Neutrophil (primary cell): Measurements from ENCODE around the gene OSBPL6.

ENCODE experiments used
- H3K27ac ChIP-seq: fragments of 200-600 bp; sonication (generic); 2 replicates; pipeline ENCODE4 v1.5.1; 2016; ENCODE audit warnings: mild to moderate bottlenecking, moderate library complexity
- H3K27me3 ChIP-seq: fragments of 200-600 bp; sonication (generic); 2 replicates; pipeline ENCODE4 v1.6.0; 2016; ENCODE audit warnings: mild to moderate bottlenecking
- H3K36me3 ChIP-seq: fragments of 200-600 bp; sonication (generic); 2 replicates; pipeline ENCODE4 v1.5.1; 2017
- H3K4me1 ChIP-seq, 2 experiments: fragments of 200-600 bp in 1 of 2; sonication (generic) in 1 of 2; 1 replicate in 1 of 2; 2 replicates in 1 of 2; pipeline versions ENCODE4 v1.5.1 to v1.6.1; 2013 to 2016; ENCODE audit warnings: low read depth in 1 of 2, low read length in 1 of 2, mild to moderate bottlenecking in 1 of 2, moderate library complexity in 1 of 2; ENCODE audit not compliant: control insufficient read depth in 1 of 2, insufficient read depth in 1 of 2
- H3K4me3 ChIP-seq, 2 experiments: fragments of 200-600 bp in 1 of 2; sonication (generic) in 1 of 2; 1 replicate in 1 of 2; 2 replicates in 1 of 2; pipeline ENCODE4 v1.5.1; 2013 to 2016; ENCODE audit warnings: low read depth in 1 of 2, low read length in 1 of 2, mild to moderate bottlenecking in 1 of 2, moderate library complexity in 1 of 2
- H3K9me3 ChIP-seq: fragments of 200-600 bp; sonication (generic); 2 replicates; pipeline ENCODE4 v1.5.1; 2016
- CTCF ChIP-seq: fragments of 200-600 bp; sonication (generic); IDR thresholded peaks from 2 replicates; pipeline ENCODE4 v1.5.1; 2016; ENCODE audit warnings: antibody characterized with exemption

The OSBPL6 gene

GRCh38 chr2:178292586-178292985 is 98.3 kb downstream of the OSBPL6 start:
- no peak overlapping the region for H3K27ac ChIP-seq
- TF ChIP-seq CTCF: no peak

GRCh38 chr2:178295115-178295514 is 100.8 kb downstream of the OSBPL6 start:
- H3K36me3 ChIP-seq: no peaks in the 10 kb centered on the region
- no peak overlapping the region for H3K27ac ChIP-seq
- no peaks in the 10 kb centered on the region for H3K27me3 ChIP-seq
- H3K4me1 ChIP-seq: peaks cover 20 to 24% of the 10 kb centered on the region in 2 experiments
- no peaks in the 10 kb centered on the region for H3K9me3 ChIP-seq
- no peak for TF ChIP-seq CTCF
- no peak overlapping the region for H3K4me3 ChIP-seq

More at GRCh38 chr2:178292586-178292985, 98.3 kb downstream of the OSBPL6 start:
- Histone ChIP-seq H3K4me3 (no peak overlapping the region), H3K36me3 (no peaks in the 10 kb centered on the region), H3K27me3 (no peaks in the 10 kb centered on the region), H3K9me3 (no peaks in the 10 kb centered on the region), H3K4me1 (peaks cover 5 to 6% of the 10 kb centered on the region in 2 experiments)

GRCh38 chr2:178295906-178296305 is 101.6 kb downstream of the OSBPL6 start:
- H3K4me1 ChIP-seq: peaks cover 18 to 28% of the 10 kb centered on the region in 2 experiments
- no peak for TF ChIP-seq CTCF
- no peak overlapping the region for H3K4me3 ChIP-seq
- no peaks in the 10 kb centered on the region for H3K9me3 ChIP-seq
- H3K36me3 ChIP-seq: no peaks in the 10 kb centered on the region
- H3K27ac ChIP-seq: no peak overlapping the region
- no peaks in the 10 kb centered on the region for H3K27me3 ChIP-seq

- Histone ChIP-seq H3K4me1 (peaks cover 18 to 28% of the 10 kb centered on the region in 2 experiments), H3K27ac (no peak overlapping the region), H3K27me3 (no peaks in the 10 kb centered on the region), H3K36me3 (no peaks in the 10 kb centered on the region), H3K4me3 (no peak overlapping the region), H3K9me3 (no peaks in the 10 kb centered on the region)
- no peak for TF ChIP-seq CTCF
Measured at GRCh38 chr2:178296394-178297090, 102.2 kb downstream of the OSBPL6 start.

- Histone ChIP-seq H3K4me3 (no peak overlapping the region), H3K27ac (no peak overlapping the region), H3K27me3 (no peaks in the 10 kb centered on the region), H3K4me1 (peaks cover 18 to 28% of the 10 kb centered on the region in 2 experiments), H3K36me3 (no peaks in the 10 kb centered on the region), H3K9me3 (no peaks in the 10 kb centered on the region)
- no peak for TF ChIP-seq CTCF
Measured at GRCh38 chr2:178297091-178297411, 102.7 kb downstream of the OSBPL6 start.
